A172 (cell line): ENCODE measurements around the gene GALR1. TPM values are rescaled to one million over a fixed set of nuclear protein-coding genes. Genes with fewer than 3 reads are reported as not detected.

Experiments used
- DNase-seq: peaks from one replicate; pipeline ENCODE4 v3.0.0-alpha.2; 2015; ENCODE audit warnings: low spot score
- total RNA-seq: library from RNA; depleted of rRNA; stranded (reverse); fragments of >200 nt; shearing (Covaris generic); gene quantifications from 2 replicates; pipeline ENCODE4 v1.2.3, GENCODE V29; 2014; rRNA removed

GALR1 gene
- total RNA-seq, 1 experiment from 2014 or later = not detected

DNA sequence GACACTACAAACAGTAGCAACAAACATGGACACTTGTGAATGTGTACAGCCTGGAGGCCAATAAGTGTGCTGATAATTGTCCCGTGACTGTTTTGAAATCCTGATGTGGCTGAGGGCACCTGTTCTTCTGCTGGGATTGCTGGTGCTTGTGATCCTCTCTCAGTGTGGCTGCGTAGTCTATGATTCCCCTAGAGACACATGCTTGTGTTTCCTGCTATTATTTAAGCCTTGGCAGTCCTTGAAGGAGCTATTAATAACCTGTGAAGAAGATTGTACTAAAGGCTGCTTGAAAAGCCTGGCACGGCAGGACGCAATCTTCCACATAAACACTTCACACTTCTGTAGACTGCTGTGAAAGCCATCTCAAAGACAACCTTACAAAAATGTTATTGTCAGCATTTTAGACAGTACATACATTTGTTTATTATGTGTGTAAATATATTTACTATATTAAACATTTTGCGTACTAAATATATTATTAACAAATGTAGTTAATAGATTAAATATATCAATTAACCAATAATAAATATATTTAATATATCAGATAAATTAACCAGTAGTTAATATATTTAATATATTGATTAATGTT lies 71.4 kb downstream of the GALR1 start:
- DNase-seq = no peak

DNA sequence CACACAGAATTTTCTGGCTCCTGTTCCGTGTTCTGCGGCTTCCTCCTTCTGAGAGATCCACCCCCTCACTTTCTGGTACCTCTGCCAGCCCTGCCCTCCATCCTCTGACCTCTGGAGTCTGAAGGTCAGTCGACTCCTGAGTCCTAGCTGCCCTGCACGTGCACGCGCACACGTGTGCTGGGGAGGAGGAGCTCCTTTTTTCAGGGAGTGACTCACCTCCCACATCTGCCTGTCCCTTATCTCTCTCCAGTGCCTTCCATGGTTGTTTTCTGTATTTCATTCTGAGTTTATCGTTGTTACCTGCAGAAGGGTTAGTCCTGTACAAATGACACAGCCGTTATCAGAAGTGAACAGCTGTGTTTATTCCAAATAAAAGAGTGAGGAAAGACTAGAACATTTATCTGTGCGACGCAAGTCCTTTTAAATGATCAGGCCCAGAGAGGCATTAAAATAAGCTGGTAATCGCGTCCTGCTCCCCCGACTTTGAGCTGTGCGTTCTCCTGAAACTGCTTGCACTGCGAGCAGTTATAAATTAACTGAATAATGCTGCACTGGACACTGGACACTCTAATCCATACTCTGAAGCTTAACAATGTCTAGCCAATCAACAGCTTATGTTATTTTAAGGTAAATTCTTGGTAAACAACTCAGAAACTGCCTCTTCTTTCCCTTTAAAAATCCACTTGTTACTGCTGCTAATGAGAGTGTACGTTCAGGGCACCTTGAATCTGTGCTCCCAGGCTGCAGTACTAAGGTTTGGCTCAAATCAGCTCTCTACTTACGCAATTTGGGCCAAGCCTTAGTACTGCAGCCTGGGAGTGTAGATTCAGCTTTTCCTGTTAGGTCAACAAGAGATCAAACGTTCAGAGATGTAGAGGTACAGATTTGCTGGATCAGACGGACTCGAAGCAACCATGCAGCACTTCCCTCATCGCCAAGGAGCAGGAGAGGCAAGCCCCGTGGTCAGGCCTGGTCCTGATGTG lies 72.5 kb downstream of the GALR1 start:
- no peak for DNase-seq

DNA sequence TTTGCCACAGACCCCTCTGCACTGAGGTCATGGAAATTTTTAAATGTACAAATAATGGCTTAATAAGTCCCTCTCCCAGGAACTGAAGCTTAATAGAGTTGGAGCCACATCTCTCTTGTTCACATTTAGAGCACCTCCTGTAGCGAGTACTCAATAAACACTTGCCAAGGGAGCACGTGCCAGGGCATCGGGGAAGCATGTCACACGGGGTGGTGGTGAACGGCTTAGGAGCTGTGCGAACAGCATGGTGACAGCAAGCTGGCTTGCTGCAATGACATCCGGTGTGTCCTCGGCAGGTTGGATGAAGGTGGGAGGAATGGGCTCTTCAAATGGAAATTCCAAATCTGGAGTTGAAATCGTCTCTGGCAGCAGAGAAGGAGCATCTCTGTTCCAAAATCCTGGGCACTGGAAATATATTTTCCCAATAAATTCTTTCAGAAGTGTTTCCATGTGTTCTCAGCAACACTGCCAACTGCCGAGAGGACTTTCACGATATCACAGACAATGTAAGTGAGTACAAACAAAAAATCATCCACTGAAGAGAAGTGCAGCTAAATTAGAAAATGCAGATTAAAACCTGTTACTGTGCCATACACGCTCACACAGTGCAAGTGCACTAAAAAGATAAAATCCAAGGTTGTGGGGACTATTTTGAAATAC lies 74.1 kb downstream of the GALR1 start:
- no peak for DNase-seq

Other genes starting within 250 kb of the GALR1 start
- not detected in 2 replicates for gene MBP, start 117.1 kb upstream of the GALR1 start, total RNA-seq